K562 treated with DMSO at 1 percent for 12 hours (cell line): Measurements from ENCODE around the gene MYL4. TPM values are rescaled to one million over a fixed set of nuclear protein-coding genes. Genes with fewer than 3 reads are reported as not detected.

ENCODE experiments used
- total RNA-seq: library from RNA; unstranded; fragments of 300-600 nt; gene quantifications from 2 replicates; pipeline ENCODE4 v1.2.3, GENCODE V29; 2022; ENCODE audit not compliant: insufficient read depth

The MYL4 gene
- 98.2 and 122 TPM in 2 replicates for total RNA-seq

DNA sequence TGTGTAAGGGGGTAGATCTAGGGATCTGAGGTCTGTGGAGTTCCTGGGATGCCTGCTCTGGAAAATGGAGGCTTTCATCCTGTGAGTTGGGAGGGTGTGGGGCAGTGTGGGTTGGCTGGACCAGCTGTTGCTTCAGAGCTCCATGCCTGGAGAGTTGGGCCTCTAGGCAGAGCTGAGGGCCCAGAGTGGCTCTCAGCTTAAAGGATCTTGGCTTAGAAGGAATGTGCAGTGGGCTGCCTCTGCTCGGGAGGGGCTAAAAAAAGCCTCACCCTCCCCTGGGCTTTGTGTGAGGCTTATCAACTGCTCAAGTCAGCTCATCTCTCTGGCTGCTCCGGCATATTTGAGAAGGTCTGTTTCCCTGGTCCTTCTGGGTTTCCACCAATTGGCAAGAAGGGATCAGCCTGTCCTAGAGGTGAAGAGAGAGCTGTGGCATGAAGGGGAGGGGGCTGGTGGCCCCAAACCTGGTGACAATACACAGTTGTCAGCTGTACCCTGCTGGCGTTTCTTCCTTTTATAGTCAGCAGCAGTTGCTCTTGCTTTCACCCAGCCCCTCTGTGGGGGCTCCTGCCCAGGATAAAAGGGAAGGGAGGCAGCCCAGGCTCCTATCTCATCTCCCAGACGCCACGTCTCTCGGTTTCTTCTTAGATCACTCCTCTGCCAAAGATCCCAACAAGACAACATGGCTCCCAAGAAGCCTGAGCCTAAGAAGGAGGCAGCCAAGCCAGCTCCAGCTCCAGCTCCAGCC is at the start of gene MYL4:
Gene MYL4 (plus strand): TSS at position 605 of the 745 bp plus-strand sequence. CDS start 75 bp downstream, at position 680.

GRCh38 chr17:47188876-47189731 is 20.0 kb upstream of the MYL4 start, which contains the start of gene CDC27:
Gene CDC27, minus strand, starts transcription at chr17:47189295. Its CDS starts 123 bp downstream, at chr17:47189172.

DNA sequence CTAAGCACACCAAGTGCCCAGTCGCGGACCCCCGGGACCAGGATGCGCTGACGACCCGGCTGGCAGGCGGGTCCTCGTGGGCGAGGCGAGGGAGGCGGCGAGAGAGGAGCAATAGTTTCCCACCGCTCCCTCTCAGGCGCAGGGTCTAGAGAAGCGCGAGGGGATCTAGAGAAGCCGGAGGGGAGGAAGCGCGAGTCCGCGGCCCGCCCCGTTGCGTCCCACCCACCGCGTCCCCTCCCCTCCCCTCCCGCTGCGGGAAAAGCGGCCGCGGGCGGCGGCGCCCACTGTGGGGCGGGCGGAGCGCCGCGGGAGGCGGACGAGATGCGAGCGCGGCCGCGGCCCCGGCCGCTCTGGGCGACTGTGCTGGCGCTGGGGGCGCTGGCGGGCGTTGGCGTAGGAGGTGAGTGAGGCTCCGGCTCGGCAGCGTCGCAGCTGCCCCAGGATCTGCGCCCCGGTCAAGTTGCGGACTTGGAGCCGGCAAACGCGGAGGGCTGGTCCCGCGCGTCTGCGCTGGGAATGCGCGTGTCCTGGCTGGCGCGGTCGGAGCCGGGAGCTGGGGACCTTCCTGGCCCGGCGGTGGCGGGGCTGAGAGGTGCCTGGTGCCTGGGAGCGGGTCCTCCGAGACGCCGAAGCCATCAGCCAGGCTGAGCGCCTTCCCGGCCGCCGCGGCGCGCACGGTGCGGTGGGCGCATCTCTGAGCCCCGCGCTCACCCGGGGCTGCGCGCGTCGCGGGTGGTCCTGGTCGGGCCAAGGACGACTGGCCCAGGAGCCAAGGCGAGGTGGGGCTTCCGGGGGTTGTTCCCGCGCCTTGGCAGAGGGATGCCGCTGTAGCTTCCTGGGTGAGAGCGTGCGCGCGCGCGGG is 44.6 kb downstream of the MYL4 start, which contains the start of gene ITGB3:
Gene ITGB3 (plus strand): TSS at position 287 of the 862 bp plus-strand sequence. CDS start 35 bp downstream, at position 322.

Other genes starting within 250 kb of the MYL4 start
- gene RPRML, start 230.1 kb upstream of the MYL4 start, total RNA-seq, result not detected in 2 replicates
- 25.9 and 44.3 TPM in 2 replicates for gene CDC27, start 20.1 kb upstream of the MYL4 start, total RNA-seq
- gene ITGB3, start 44.5 kb downstream of the MYL4 start, total RNA-seq, result 0.81 TPM in 1 of 2 replicates, not detected in the other
- 1.3 TPM in 1 of 2 replicates, not detected in the other for gene EFCAB13, start 114.6 kb downstream of the MYL4 start, total RNA-seq